MM.1S (cell line): ENCODE data around the gene PGBD2.

Source experiments
- DNase-seq: peaks from one replicate; pipeline ENCODE4 v3.0.0-alpha.2; 2015
- H2AFZ ChIP-seq: fragments of 300-600 bp; sonication (generic); 2 replicates; pipeline ENCODE4 v1.6.0; 2016; ENCODE audit warnings: antibody characterized with exemption, low read length
- H3F3A ChIP-seq: fragments of 300-600 bp; sonication (generic); 2 replicates; pipeline ENCODE4 v1.6.1; 2016; ENCODE audit warnings: mild to moderate bottlenecking, antibody characterized with exemption, low read length, moderate library complexity, mixed read lengths; ENCODE audit not compliant: insufficient read depth
- H3K27ac ChIP-seq: fragments of 300-600 bp; sonication (generic); 2 replicates; pipeline ENCODE4 v1.5.1; 2016; ENCODE audit warnings: mild to moderate bottlenecking, low read length
- H3K27me3 ChIP-seq: fragments of 300-600 bp; sonication (generic); replicated peaks from 2 replicates; pipeline ENCODE4 v1.6.0; 2016; ENCODE audit warnings: low read length; ENCODE audit not compliant: insufficient read depth
- H3K36me3 ChIP-seq: fragments of 300-600 bp; sonication (generic); replicated peaks from 2 replicates; pipeline ENCODE4 v1.6.1; 2016; ENCODE audit warnings: mild to moderate bottlenecking, low read length, mixed read lengths; ENCODE audit not compliant: insufficient read depth
- H3K4me1 ChIP-seq: fragments of 300-600 bp; sonication (generic); 2 replicates; pipeline ENCODE4 v1.6.1; 2016; ENCODE audit warnings: low read length, mixed read lengths
- H3K4me2 ChIP-seq: fragments of 300-600 bp; sonication (generic); 2 replicates; pipeline ENCODE4 v1.6.0; 2016; ENCODE audit warnings: low read depth, low read length
- H3K4me3 ChIP-seq: fragments of 300-600 bp; sonication (generic); 2 replicates; pipeline ENCODE4 v1.5.1; 2016; ENCODE audit warnings: low read length, mixed read lengths
- H3K79me2 ChIP-seq: fragments of 300-600 bp; sonication (generic); 2 replicates; pipeline ENCODE4 v1.6.1; 2016; ENCODE audit warnings: mixed run types, low read length, mixed read lengths
- H3K9ac ChIP-seq: fragments of 300-600 bp; sonication (generic); 2 replicates; pipeline ENCODE4 v1.6.1; 2016; ENCODE audit warnings: low read length, mixed read lengths
- H3K9me2 ChIP-seq: fragments of 300-600 bp; sonication (generic); replicated peaks from 2 replicates; pipeline ENCODE4 v1.6.1; 2016; ENCODE audit warnings: mild to moderate bottlenecking, low read length, mixed read lengths; ENCODE audit not compliant: insufficient read depth
- H3K9me3 ChIP-seq: fragments of 300-600 bp; sonication (generic); replicated peaks from 2 replicates; pipeline ENCODE4 v1.6.1; 2016; ENCODE audit warnings: mild to moderate bottlenecking, low read length, mixed read lengths; ENCODE audit not compliant: insufficient read depth
- H4K20me1 ChIP-seq: fragments of 300-600 bp; sonication (generic); 2 replicates; pipeline ENCODE4 v1.6.1; 2016; ENCODE audit warnings: mild to moderate bottlenecking, low read length, moderate library complexity, mixed read lengths; ENCODE audit not compliant: insufficient read depth
- CTCF ChIP-seq: fragments of 300-600 bp; sonication (generic); IDR thresholded peaks from 2 replicates; pipeline ENCODE4 v1.5.1; 2016; ENCODE audit warnings: antibody characterized with exemption, low read length, mixed read lengths
- EZH2 ChIP-seq: fragments of 300-600 bp; sonication (generic); optimal IDR thresholded peaks from 2 replicates; pipeline ENCODE3; 2017; ENCODE audit warnings: low read depth, mild to moderate bottlenecking, antibody characterized with exemption, low read length, mixed read lengths
- EZH2phosphoT487 ChIP-seq: fragments of 300-600 bp; sonication (generic); IDR thresholded peaks from 2 replicates; pipeline ENCODE4 v1.6.1; 2018; ENCODE audit warnings: antibody characterized with exemption, low read length

PGBD2 gene

GRCh38 chr1:248904437-248905216 is 1.4 kb upstream of the PGBD2 start:
- 0 out of 2 replicates have a peak overlapping the region, but pooled peaks have one; percentile 93 for H3K4me2 ChIP-seq

GRCh38 chr1:248905662-248906008 is 400 bp upstream of the PGBD2 start:
- Histone ChIP-seq H3K4me1 (peaks cover 6% of the 10 kb centered on the region; the same call in 1 of the 2 replicates), H3K9me3 (no peaks in the 10 kb centered on the region), H3K4me3 (peak overlapping the region; percentile 90), H3K36me3 (no peaks in the 10 kb centered on the region), H3K79me2 (peaks cover 33% of the 10 kb centered on the region), H3F3A (no peaks in the 10 kb centered on the region), H3K9ac (peak overlapping the region; percentile 92), H2AFZ (peak overlapping the region; percentile 97), H3K27me3 (0 out of 2 replicates have a peak, but pooled peaks cover 5% of the 10 kb centered on the region), H3K9me2 (no peaks in the 10 kb centered on the region), H3K27ac (peak overlapping the region; percentile 85), H3K4me2 (peak overlapping the region; percentile 93), H4K20me1 (no peaks in the 10 kb centered on the region)
- peak; percentile 11 for DNase-seq
- TF ChIP-seq EZH2 (no peak), EZH2phosphoT487 (no peak), CTCF (no peak)

More at GRCh38 chr1:248904437-248905216, 1.4 kb upstream of the PGBD2 start:
- Histone ChIP-seq H4K20me1 (no peaks in the 10 kb centered on the region), H3K4me3 (no peak overlapping the region), H3K27me3 (0 out of 2 replicates have a peak, but pooled peaks cover 5% of the 10 kb centered on the region), H3K9me3 (no peaks in the 10 kb centered on the region), H3K9ac (no peak overlapping the region), H3K27ac (no peak overlapping the region), H3K9me2 (no peaks in the 10 kb centered on the region), H3K79me2 (peaks cover 29% of the 10 kb centered on the region), H2AFZ (peak overlapping the region; percentile 97), H3F3A (no peaks in the 10 kb centered on the region), H3K4me1 (peaks cover 6% of the 10 kb centered on the region; the same call in 1 of the 2 replicates), H3K36me3 (no peaks in the 10 kb centered on the region)
- DNase-seq, result no peak
- TF ChIP-seq EZH2phosphoT487 (no peak), CTCF (no peak), EZH2 (no peak)

- H3K9me3 ChIP-seq, result no peaks in the 10 kb centered on the region
- H3K27ac ChIP-seq, result peak overlapping the region; percentile 19; the same call in 1 of the 2 replicates
- no peaks in the 10 kb centered on the region for H3F3A ChIP-seq
- H3K79me2 ChIP-seq, result peaks cover 37% of the 10 kb centered on the region
- H3K27me3 ChIP-seq, result 0 out of 2 replicates have a peak, but pooled peaks cover 5% of the 10 kb centered on the region
- no peak for TF ChIP-seq EZH2phosphoT487
- TF ChIP-seq EZH2, result no peak
- TF ChIP-seq CTCF, result no peak
- peak overlapping the region; percentile 59 for H3K4me3 ChIP-seq
- H2AFZ ChIP-seq, result peak overlapping the region; percentile 28
- peaks cover 6% of the 10 kb centered on the region; the same call in 1 of the 2 replicates for H3K4me1 ChIP-seq
- no peaks in the 10 kb centered on the region for H3K36me3 ChIP-seq
- peak overlapping the region; percentile 62 for H3K9ac ChIP-seq
- DNase-seq, result no peak
- H4K20me1 ChIP-seq, result no peaks in the 10 kb centered on the region
- peak overlapping the region; percentile 80 for H3K4me2 ChIP-seq
- H3K9me2 ChIP-seq, result no peaks in the 10 kb centered on the region
Observed at GRCh38 chr1:248906753-248907661, 972 bp downstream of the PGBD2 start.
